Fibroblast of upper back skin (primary cell): ENCODE data around the gene CAMK2D.
A peak's percentile ranks its signal among the peaks of the same experiment; 100 is the strongest.
"Not testable (repeated sequence)": the region's sequence is repeated elsewhere in the genome, so short reads cannot be mapped to it uniquely, and the experiment has no call there.

Experiments
- DNase-seq: peaks from one replicate; pipeline ENCODE4 v3.0.0-alpha.2; 2013

Gene CAMK2D

DNA sequence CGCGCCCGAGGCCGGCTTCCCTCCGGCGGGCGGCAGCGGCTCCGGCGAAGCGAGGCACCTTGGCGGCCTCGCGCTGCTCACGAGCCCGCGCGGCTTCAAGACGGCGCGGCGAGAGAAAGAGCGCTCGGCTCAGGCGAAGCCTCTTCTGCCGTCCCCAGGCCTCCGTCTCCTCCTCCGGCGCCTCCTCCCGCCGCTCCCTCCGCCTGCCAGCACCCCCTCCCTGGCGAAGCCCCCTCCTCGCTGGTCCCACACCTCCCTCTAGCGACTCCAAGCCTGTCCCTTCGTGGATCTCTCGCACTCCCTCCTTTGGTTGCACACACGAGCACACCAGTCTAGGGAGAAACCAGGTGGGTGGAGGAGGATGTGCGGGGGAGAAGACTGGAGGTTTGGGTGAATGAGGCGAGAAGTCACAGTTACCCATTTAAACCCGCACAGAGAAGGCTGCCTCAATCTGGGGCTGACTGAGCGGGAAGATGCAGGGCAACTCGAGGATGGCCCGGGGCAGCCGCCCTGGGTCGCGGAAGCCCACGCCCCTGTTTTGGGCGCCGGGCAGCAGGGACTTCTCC, at the start of gene CAMK2D:
CAMK2D (minus strand) TSS at position 119 of the 566 bp plus-strand sequence. CDS start 670 bp downstream, outside the sequence.
- DNase-seq, result peak; percentile 94

DNA sequence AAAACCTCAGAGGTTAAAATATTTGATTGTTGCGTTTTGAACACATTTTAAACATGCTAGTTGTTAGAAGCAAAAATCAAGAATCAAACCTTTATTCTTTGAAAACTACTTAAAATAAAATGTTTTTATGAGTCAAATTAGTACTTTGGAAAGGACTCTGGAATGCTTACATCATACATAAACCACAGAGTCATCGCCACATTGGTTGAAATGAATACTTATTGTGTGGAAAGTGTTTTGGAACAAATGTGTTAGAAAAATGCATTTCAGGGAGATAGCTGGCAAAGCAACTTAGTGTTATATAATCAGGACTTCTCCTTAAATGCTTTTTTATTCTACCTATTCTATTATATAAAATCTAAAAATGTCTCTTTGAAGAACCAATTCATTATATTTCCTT, 49.4 kb upstream of the CAMK2D start:
- DNase-seq, result peak; percentile 72

DNA sequence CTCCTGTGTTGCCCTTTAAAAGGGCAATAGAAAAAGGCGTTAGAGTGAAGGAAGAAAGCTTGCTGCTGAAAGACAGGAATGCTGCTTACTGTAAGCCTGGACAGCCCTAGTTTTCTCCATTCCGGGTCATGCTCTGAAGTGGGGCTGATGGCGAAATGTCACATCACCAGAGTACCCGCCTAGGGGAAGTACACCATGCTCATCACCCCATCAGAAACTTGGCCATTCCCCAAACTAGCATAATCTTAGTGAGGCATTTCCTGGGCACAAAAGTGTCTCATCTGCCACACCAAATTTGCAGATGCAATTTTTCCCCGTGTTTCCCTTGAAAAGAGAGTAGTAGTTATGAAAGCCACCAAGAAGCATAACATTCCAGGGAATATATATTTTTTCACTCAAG, 47.8 kb upstream of the CAMK2D start:
- no peak for DNase-seq

- DNase-seq, result no peak
Observed at GRCh38 chr4:113806850-113807249, 45.3 kb upstream of the CAMK2D start.

DNA sequence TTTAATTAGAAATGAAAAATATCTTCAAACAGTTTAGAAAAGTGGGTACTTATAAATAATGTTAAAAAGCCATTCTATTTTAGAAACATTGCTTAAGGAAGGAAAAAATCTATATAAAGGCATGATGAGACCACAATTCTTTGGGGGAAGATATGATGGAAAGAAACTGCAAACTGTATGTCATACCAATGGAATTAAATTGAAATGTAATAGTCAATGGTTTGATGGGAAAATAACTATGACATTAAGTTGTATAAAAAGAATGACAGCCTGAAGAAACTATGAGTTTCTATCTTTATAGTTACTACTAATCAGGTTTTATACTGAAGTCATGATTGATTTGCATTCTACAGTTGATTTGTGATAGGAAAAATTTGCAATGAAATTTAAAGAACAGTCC, 40.3 kb upstream of the CAMK2D start:
- DNase-seq, result no peak

GRCh38 chr4:113796381-113796780, 34.8 kb upstream of the CAMK2D start:
- DNase-seq, result not testable (repeated sequence)

DNA sequence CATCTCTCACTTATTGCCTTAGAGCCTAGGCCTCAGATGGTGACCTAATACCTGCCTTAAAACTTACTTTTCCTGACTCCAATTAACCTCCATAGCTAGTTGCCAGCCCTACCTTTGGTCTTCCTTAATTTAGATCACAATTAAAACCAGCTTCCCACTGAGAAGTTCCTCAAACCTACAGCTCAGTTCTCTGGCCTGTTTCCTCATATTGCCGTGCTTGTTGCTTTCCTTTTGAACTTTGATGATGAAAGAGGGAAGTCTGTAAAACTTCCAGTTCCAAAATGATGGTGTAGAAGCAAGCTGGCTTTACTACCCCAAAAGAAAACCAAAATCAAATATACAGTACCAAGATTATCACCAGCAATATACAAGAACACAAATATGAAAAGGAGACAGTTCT, 28.9 kb upstream of the CAMK2D start:
- no peak for DNase-seq

GRCh38 chr4:113788888-113789287, 27.4 kb upstream of the CAMK2D start:
- no peak for DNase-seq

- no peak for DNase-seq
Observed at GRCh38 chr4:113785781-113786180, 24.2 kb upstream of the CAMK2D start.

DNA sequence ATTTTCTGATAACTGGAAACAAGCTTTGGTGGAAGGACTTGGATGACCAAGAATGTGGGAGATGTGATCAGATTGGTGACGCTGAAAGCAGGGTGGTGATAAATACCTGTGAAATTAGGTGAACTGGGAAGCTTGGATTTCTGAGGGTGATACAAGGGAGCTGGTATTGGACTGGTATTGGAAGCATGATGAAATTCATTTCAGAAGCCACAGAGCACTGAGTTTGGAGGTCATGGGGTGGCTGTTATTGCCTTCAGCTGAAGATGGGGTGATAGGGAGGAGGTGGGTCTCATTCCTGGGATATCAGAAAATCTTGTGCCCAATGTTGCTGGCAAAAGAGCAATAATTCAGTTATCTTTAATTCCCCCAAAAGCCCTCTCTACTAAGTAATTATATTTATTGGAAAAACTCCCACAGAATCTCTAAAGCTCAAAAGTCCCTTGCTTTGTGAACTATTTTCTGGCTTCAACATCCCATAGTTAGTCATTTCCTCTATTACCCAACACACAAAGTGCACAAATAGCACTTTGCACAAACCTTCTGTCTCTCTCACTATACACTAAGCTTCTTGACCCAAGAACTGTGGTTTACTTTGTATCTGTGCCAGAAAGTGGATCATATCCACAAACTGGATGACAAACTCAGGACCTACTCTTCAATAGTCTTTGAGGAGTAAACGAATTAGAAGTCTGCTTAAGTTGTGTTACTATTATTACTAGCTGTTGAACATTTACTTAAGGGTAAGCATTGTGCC, 23.1 kb upstream of the CAMK2D start:
- DNase-seq, result peak; percentile 98

GRCh38 chr4:113783701-113784100, 22.2 kb upstream of the CAMK2D start:
- DNase-seq, result no peak

- DNase-seq, result no peak
Observed at GRCh38 chr4:113783289-113783688, 21.8 kb upstream of the CAMK2D start.

- peak; percentile 51 for DNase-seq
Observed at GRCh38 chr4:113781439-113782040, 20.0 kb upstream of the CAMK2D start.

DNA sequence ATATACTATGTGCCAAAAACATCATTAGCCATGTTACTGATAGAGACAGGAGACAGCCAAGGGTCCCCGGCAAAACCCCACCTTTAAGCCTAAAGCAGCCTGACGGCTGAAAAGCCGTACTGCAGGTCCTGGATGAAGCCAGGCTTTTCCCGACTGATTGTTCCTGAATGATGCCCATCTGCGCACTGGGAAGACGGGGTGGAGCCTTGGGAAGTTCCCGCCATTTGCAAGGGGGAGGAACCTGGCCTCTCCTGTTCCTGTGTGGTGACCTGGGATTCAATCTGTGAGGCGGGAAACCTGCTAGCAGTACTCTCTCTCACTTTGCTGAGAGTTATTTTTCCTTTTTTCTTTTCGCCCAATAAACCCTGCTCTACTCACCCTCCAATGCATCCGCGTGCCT, 15.1 kb upstream of the CAMK2D start:
- DNase-seq, result no peak

DNA sequence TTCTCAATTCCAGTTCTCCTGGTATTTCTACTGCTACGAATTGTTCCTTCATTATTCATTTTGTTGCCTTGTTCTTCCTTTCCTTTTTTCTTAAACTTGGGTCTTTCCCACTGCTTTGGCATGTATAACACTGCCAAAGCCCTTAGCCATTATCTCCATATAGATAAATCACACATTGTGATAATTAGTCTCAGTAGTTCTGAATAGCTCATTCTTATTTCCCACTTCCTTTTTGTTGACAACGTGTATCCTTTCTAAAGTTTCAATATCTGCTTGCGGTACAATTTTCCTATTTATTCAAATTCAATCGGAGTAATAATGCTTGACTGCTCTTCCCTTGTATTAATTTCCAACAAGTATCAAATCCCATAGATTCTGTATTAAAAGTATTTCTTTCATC, 14.5 kb upstream of the CAMK2D start:
- no peak for DNase-seq

GRCh38 chr4:113773756-113774155, 12.2 kb upstream of the CAMK2D start:
- DNase-seq, result no peak

GRCh38 chr4:113773014-113773413, 11.5 kb upstream of the CAMK2D start:
- no peak for DNase-seq

DNA sequence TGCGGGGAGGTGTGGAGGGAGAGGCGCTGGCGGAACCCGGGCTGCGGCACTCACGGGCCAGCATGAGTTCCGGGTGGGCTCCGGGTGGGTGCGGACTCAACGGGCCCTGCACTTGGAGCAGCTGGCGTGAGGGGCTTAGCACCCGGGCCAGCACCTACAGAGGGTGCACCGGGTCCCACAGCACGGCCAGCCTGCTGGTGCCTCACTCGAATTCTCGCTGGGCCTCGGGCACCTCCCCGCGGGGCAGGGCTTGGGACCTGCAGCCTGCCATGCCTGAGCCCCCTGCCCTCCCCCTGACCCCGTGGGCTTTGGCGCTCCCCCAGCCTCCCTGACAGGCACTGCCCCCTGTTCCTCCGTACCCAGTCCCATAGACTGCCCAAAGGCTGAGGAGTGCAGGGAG, 10.8 kb upstream of the CAMK2D start:
- DNase-seq, result no peak

DNA sequence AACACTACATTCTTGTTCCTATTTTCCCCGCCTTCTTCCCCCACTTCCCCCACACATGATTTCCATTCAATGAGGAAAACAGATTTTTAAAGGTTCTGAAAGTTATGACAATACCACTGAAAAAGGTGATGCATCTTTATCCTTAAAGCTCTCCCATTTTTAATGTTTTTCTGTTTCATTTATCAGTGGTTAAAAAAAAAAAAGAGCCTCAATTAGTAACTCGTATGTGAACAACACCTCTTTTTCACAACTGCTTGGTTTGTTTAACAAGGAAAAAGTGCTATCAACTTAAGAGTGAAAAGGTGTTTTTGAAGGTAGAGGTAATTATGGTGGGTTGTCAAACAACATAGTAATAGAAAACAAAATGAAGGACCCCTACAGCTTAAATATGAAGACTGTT, 8.2 kb upstream of the CAMK2D start:
- no peak for DNase-seq

- DNase-seq, result no peak
Observed at GRCh38 chr4:113768952-113769351, 7.4 kb upstream of the CAMK2D start.

DNA sequence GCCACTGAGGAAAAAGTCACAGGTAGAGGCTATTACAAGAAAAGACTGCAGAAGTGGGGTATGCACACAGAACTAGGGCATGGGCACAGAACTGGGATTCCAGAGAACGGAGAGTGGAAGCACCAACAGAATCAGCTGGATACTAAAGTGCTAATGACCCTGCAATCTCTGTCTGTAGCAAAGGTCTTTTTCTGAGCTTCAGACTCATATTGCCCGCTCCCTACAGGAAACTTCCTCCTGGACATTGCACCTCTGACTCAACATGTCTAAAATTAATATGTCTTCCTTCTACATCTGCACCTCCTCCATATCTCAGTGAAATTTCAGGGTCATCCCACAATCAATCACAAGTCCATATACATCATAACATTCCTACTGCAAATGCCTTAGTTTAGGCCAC, 5.3 kb upstream of the CAMK2D start:
- DNase-seq, result no peak

DNA sequence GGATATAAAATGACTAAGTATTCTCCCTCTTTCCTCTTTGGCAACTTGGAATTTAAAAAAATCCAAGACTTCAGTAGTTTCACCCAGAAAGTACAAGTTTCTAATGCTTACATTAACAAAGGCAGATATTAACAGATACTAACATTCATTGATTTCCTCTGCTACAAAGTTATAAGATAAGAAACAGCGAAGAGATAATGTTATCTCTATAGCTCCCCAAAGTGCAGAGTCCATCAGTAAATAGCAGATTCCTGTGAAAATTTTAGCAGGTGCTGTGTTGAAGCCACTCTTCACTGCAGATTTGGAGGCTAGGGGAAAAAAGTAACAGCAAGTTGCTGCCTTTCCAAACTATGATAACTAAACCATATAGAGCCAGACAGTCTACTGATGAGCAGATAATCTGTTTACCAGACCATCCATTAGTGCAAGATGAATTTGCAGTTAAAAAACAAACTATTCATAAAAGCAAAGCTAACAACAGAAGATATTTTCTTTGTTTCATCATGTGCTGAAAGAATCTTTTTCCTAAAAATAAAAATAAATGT, 3.3 kb upstream of the CAMK2D start:
- DNase-seq, result no peak

DNA sequence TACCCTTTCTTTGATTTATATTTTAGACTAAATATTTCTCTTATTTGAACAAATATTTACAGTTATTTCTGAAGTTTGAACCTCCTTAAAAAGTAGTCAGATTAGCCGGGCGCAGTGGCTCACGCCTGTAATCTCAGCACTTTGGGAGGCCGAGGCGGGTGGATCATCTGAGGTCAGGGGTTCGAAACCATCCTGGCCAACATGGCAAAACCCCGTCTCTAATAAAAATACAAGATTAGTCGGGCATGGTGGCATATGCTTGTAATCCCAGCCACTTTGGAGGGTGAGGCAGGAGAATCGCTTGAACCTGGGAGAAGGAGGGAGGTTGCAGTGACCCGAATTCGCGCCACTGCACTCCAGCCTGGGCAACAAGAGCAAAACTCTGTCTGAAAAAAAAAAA, 2.4 kb upstream of the CAMK2D start:
- not testable (repeated sequence) for DNase-seq

GRCh38 chr4:113763029-113763285, 1.4 kb upstream of the CAMK2D start:
- DNase-seq, result no peak
